B cell (primary cell): ENCODE results near the gene MRPS25. TPM values are rescaled to one million over a fixed set of nuclear protein-coding genes. Genes with fewer than 3 reads are reported as not detected.

Experiments
- ATAC-seq: fragments of 200-7000 bp; cut with Tn5 transposase; one replicate; pipeline ENCODE4 v1.10.0; 2021; ENCODE audit warnings: low read depth, mild to moderate bottlenecking, moderate number of reproducible peaks, moderate library complexity
- CTCF ChIA-PET: fragments of 350-600 bp; sonication (Branson Sonifier 250); formaldehyde crosslinking; loops from one replicate; lab custom pipeline; 2021; ENCODE audit warnings: antibody characterized with exemption, inconsistent platforms; lab: Charles Lee
- POLR2A ChIA-PET: fragments of 350-600 bp; sonication (Branson Sonifier 250); formaldehyde crosslinking; loops from one replicate; lab custom pipeline; 2021; ENCODE audit warnings: antibody characterized with exemption; lab: Charles Lee
- DNase-seq: peaks from one replicate; pipeline ENCODE4 v3.0.0; 2013
- H2AFZ ChIP-seq: 2 replicates; pipeline ENCODE4 v1.6.1; 2012; ENCODE audit warnings: mild to moderate bottlenecking, low read depth, low read length; ENCODE audit not compliant: insufficient read depth, poor library complexity, severe bottlenecking
- H3K27ac ChIP-seq, 2 donors: 1 replicate in 1 of 2; 2 replicates in 1 of 2; pipeline ENCODE4 v1.5.1; 2012 to 2013; ENCODE audit warnings: low read length in 2 of 2, mild to moderate bottlenecking in 2 of 2, moderate library complexity in 1 of 2
- H3K27me3 ChIP-seq, 4 experiments: fragments of 200-600 bp in 1 of 4; sonication (generic) in 1 of 4; replicated peaks in 1 of 4; 1 replicate in 2 of 4; 2 replicates in 2 of 4; pipeline versions ENCODE4 v1.6.1 to v1.7.0; 2013 to 2016; ENCODE audit warnings: low read length in 3 of 4, mild to moderate bottlenecking in 2 of 4, mixed read lengths in 1 of 4, moderate library complexity in 1 of 4; ENCODE audit not compliant: insufficient read depth in 4 of 4, control insufficient read depth in 3 of 4; ENCODE audit errors: control extremely low read depth in 1 of 4
- H3K36me3 ChIP-seq, 2 experiments: replicated peaks in 1 of 2; 1 replicate in 1 of 2; 2 replicates in 1 of 2; pipeline versions ENCODE4 v1.6.1 to v1.7.1; 2013; ENCODE audit warnings: low read length in 1 of 2; ENCODE audit not compliant: insufficient read depth in 2 of 2, control insufficient read depth in 1 of 2; ENCODE audit errors: control extremely low read depth in 1 of 2, extremely low read depth in 1 of 2
- H3K4me1 ChIP-seq, 2 donors: fragments of 200-600 bp in 1 of 2; sonication (generic) in 1 of 2; 1 replicate in 1 of 2; 2 replicates in 1 of 2; pipeline versions ENCODE4 v1.5.1 to v1.6.1; 2013 to 2017; ENCODE audit warnings: low read length in 2 of 2; ENCODE audit not compliant: control insufficient read depth in 2 of 2, insufficient read depth in 2 of 2
- H3K4me2 ChIP-seq: replicated peaks from 2 replicates; pipeline ENCODE3; 2012; ENCODE audit warnings: mild to moderate bottlenecking, low read depth, low read length; ENCODE audit not compliant: poor library complexity, severe bottlenecking
- H3K4me3 ChIP-seq, 5 experiments: fragments of 200-600 bp in 1 of 5; sonication (generic) in 1 of 5; 1 replicate in 3 of 5; 2 replicates in 2 of 5; pipeline versions ENCODE4 v1.5.1 to v1.7.0; 2011 to 2016; ENCODE audit warnings: low read length in 4 of 5, mild to moderate bottlenecking in 4 of 5, low read depth in 2 of 5, control low read depth in 1 of 5, moderate library complexity in 1 of 5; ENCODE audit not compliant: insufficient read depth in 1 of 5; ENCODE audit errors: control extremely low read depth in 1 of 5, extremely low read depth in 1 of 5
- H3K79me2 ChIP-seq: fragments of 200-600 bp; sonication (generic); one replicate; pipeline ENCODE4 v1.6.0; 2016; ENCODE audit warnings: low read length; ENCODE audit not compliant: control insufficient read depth, insufficient read depth
- H3K9ac ChIP-seq: fragments of 200-600 bp; sonication (generic); 2 replicates; pipeline ENCODE4 v1.6.1; 2017; ENCODE audit warnings: mild to moderate bottlenecking, low read length, moderate library complexity
- H3K9me3 ChIP-seq, 3 donors: one replicate each; pipeline versions ENCODE4 v1.6.1 to v1.7.1; 2013; ENCODE audit warnings: low read length in 2 of 3; ENCODE audit not compliant: control insufficient read depth in 2 of 3, insufficient read depth in 1 of 3; ENCODE audit errors: control extremely low read depth in 1 of 3
- H4K20me1 ChIP-seq: 2 replicates; pipeline ENCODE4 v1.6.0; 2012; ENCODE audit warnings: mild to moderate bottlenecking, low read length; ENCODE audit not compliant: insufficient read depth, control insufficient read depth, poor library complexity, severe bottlenecking
- H3K27ac Mint-ChIP-seq: one replicate; pipeline ENCODE4 v1.8.0; 2021; ENCODE audit warnings: mixed read lengths
- H3K27me3 Mint-ChIP-seq: one replicate; pipeline ENCODE4 v1.8.0; 2021; ENCODE audit warnings: mixed read lengths
- H3K4me1 Mint-ChIP-seq: one replicate; pipeline ENCODE4 v1.8.0; 2021; ENCODE audit warnings: mixed read lengths
- H3K4me3 Mint-ChIP-seq: one replicate; pipeline ENCODE4 v1.8.0; 2021; ENCODE audit warnings: mixed read lengths
- H3K9me3 Mint-ChIP-seq: one replicate; pipeline ENCODE4 v1.8.0; 2022; ENCODE audit warnings: mixed read lengths; ENCODE audit not compliant: insufficient read depth
- EZH2 ChIP-seq: IDR thresholded peaks from 2 replicates; pipeline ENCODE4 v1.6.1; 2012; ENCODE audit warnings: borderline replicate concordance, low read depth, mild to moderate bottlenecking, moderate library complexity, low read length; ENCODE audit not compliant: insufficient read depth, poor library complexity, severe bottlenecking
- WGBS: methylation state at CpG from one replicate; pipeline ENCODE4 v1.1.5; 2013; ENCODE audit warnings: missing lambda C conversion rate; ENCODE audit not compliant: insufficient coverage; 5-methylcytosine and 5-hydroxymethylcytosine counted together
- intact Hi-C: fragments of 100-400 bp; cut with micrococcal nuclease; formaldehyde crosslinking; loops from one replicate; pipeline ENCODE4 v1.10.0; 2022
- polyA plus RNA-seq: library from polyadenylated mRNA; depleted of rRNA; stranded (reverse); fragments of >200 nt; gene quantifications from 2 replicates; pipeline ENCODE4 v1.2.3, GENCODE V29; 2012
- total RNA-seq, 2 donors: library from RNA; stranded (reverse); fragments of 120-200 nt in 1 of 2; gene quantifications; 1 replicate in 1 of 2; 2 replicates in 1 of 2; pipeline versions ENCODE4 v1.2.3 to v1.2.4, GENCODE V29; 2013 to 2022
- TF ChIP-seq, protein P1 (sequence below): fragments of 200-600 bp; IDR thresholded peaks from one replicate; pipeline ENCODE4 v1.8.0; 2022; ENCODE audit warnings: antibody characterized with exemption, mild to moderate bottlenecking

The MRPS25 gene
- total and polyA plus RNA-seq, 2 donors (not counting 1 experiment from before 2014, with no cell fraction given) = 94.9 to 105 TPM

GRCh38 chr3:15060029-15060428 is 5.1 kb downstream of the MRPS25 start:
- Histone ChIP-seq H3K4me2 (no peak overlapping the region), H3K4me1 (peaks cover 20 to 39% of the 10 kb centered on the region in 2 donors), H3K27me3 (no peaks in the 10 kb centered on the region), H2AFZ (no peak overlapping the region), H3K9me3 (peaks cover 0 to 14% (median 0%) of the 10 kb centered on the region in 3 donors), H3K36me3 (peaks cover 0 to 24% of the 10 kb centered on the region in 2 experiments), H3K27ac (no peak overlapping the region), H3K9ac (no peak overlapping the region), H3K79me2 (peaks cover 71% of the 10 kb centered on the region), H3K4me3 (no peak overlapping the region), H4K20me1 (peaks cover 45% of the 10 kb centered on the region)
- ATAC-seq = no peak
- DNase-seq = no peak
- ChIA-PET POLR2A (interaction anchor here (0.5 to 0.7 kb wide), 2 partner anchors 10 to 204 kb away, joined by 3 to 5 read pairs; no protein-coding TSS in a partner anchor), CTCF (interaction anchor here (1.1 to 1.7 kb wide), 2 partner anchors 9 to 12 kb away, joined by 3 to 6 read pairs; no protein-coding TSS in a partner anchor)
- Mint-ChIP-seq H3K27ac (no peak overlapping the region), H3K9me3 (peaks cover 3% of the 10 kb centered on the region), H3K4me1 (peaks cover 34% of the 10 kb centered on the region), H3K4me3 (no peak overlapping the region), H3K27me3 (no peaks in the 10 kb centered on the region)
- WGBS = 83% methylated on average over 1 of the region's 3 CpGs
- intact Hi-C loops = no loop called here
- no peak for TF ChIP-seq EZH2
- TF ChIP-seq, protein P1, sequence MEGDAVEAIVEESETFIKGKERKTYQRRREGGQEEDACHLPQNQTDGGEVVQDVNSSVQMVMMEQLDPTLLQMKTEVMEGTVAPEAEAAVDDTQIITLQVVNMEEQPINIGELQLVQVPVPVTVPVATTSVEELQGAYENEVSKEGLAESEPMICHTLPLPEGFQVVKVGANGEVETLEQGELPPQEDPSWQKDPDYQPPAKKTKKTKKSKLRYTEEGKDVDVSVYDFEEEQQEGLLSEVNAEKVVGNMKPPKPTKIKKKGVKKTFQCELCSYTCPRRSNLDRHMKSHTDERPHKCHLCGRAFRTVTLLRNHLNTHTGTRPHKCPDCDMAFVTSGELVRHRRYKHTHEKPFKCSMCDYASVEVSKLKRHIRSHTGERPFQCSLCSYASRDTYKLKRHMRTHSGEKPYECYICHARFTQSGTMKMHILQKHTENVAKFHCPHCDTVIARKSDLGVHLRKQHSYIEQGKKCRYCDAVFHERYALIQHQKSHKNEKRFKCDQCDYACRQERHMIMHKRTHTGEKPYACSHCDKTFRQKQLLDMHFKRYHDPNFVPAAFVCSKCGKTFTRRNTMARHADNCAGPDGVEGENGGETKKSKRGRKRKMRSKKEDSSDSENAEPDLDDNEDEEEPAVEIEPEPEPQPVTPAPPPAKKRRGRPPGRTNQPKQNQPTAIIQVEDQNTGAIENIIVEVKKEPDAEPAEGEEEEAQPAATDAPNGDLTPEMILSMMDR = no peak

- TF ChIP-seq, protein P1 = no peak
- TF ChIP-seq EZH2 = no peak
- H3K27ac ChIP-seq = no peak overlapping the region
- ATAC-seq (no peak), DNase-seq (no peak)
- 98% methylated on average over 19 of the region's 19 CpGs for WGBS
- H3K9ac ChIP-seq = no peak overlapping the region
- H3K27ac Mint-ChIP-seq = peak overlapping the region; percentile 33
- H3K79me2 ChIP-seq = peaks cover 75% of the 10 kb centered on the region
- no peak overlapping the region for H3K4me3 ChIP-seq
- peaks cover 44% of the 10 kb centered on the region for H3K4me1 Mint-ChIP-seq
- no peak overlapping the region for H3K4me3 Mint-ChIP-seq
- H2AFZ ChIP-seq = no peak overlapping the region
- ChIA-PET CTCF (no interaction called here), POLR2A (no interaction called here)
- H3K4me1 ChIP-seq = peaks cover 28 to 43% of the 10 kb centered on the region in 2 donors
- H3K9me3 Mint-ChIP-seq = peaks cover 3% of the 10 kb centered on the region
- peaks cover 0 to 14% (median 0%) of the 10 kb centered on the region in 3 donors for H3K9me3 ChIP-seq
- H3K27me3 Mint-ChIP-seq = no peaks in the 10 kb centered on the region
- H4K20me1 ChIP-seq = peaks cover 37% of the 10 kb centered on the region
- H3K4me2 ChIP-seq = no peak overlapping the region
- intact Hi-C loops = no loop called here
- H3K27me3 ChIP-seq = no peaks in the 10 kb centered on the region
- peaks cover 0 to 34% of the 10 kb centered on the region in 2 experiments for H3K36me3 ChIP-seq
Measured at GRCh38 chr3:15056676-15057404, 8.3 kb downstream of the MRPS25 start.
